GM18520 (cell line): ENCODE data around the gene RBM26.
"Not testable (repeated sequence)": the region's sequence is repeated elsewhere in the genome, so short reads cannot be mapped to it uniquely, and the experiment has no call there.

Experiments used
- ATAC-seq: cut with Tn5 transposase; IDR thresholded peaks from one replicate; pipeline ENCODE4 v1.9.1; 2021; ENCODE audit not compliant: unreplicated experiment

Gene RBM26

GRCh38 chr13:79282976-79283375, 123.1 kb downstream of the RBM26 start:
- no peak for ATAC-seq

DNA sequence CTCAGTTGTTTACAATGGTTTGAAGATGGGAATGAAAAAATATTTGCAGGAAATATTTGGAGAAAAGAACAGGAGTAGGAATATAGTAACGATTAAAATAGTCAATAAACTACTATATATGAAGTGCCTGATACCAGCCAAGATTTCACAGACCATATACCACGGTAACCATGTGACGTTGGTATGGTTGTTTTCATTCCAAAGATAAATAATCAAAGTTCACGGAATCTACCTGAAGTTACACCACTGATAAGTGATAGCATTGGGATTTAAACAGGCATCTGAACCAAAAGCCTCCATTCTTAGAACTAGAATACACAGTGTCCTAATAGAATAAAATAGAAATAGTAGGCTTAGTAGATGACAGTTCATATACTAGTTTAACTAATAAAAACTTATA, 123.5 kb downstream of the RBM26 start:
- ATAC-seq: no peak

- ATAC-seq: no peak
These were observed 124.7 kb downstream of the RBM26 start for GRCh38 chr13:79281339-79281747.

- not testable (repeated sequence) for ATAC-seq
These were observed 126.3 kb downstream of the RBM26 start for GRCh38 chr13:79279735-79280134.

- ATAC-seq: no peak
These were observed 133.0 kb downstream of the RBM26 start for GRCh38 chr13:79273045-79273444.

DNA sequence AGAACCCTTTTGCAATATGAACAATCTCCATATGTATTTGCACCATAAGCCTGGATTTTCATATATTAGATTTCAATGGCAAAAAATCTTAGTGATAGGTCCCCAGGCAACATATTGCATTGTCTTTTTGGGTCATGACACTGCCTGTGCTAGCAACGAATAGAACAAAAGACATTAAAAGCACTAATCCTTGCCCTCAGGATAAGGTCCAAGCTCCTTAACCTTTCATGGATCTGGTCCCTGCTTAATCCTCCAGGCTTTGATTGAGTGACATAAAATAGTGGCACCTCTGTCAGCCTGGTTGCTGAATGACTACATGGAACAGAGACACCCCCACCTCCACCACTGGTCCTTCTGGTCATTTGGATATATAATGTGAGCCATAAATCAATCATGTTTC, 134.4 kb downstream of the RBM26 start:
- ATAC-seq: no peak

DNA sequence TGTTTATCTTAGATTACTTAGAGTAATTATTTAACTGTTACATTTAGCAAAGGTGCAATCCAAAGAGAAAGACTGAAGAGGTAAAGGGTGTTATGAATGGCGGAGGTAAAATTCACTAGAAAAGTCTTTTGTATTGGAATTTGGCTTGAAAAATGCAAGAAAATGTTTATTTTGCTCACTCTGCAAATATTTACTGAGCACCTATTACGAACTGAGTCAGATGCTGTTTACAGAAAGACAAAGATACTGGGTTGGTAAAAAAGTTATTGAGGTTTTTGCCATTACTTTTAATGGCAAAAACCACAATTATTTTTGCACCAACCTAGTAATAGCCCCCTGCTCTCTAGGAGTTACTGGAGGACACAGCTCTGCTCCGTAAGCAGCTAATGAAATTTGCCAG, 135.2 kb downstream of the RBM26 start:
- ATAC-seq: no peak
